Body of pancreas (tissue), 4 donors: ENCODE data around the gene GHRHR. TPM values are rescaled to one million over a fixed set of nuclear protein-coding genes. Genes with fewer than 3 reads are reported as not detected.

Experiments used
- ATAC-seq: fragments of 150-250 bp; one replicate; pipeline ENCODE4 v1.9.1; 2016
- DNase-seq, 4 donors: peaks; one replicate each; pipeline ENCODE4 v3.0.0-alpha.2; 2019
- H3K27ac ChIP-seq, 4 donors: fragments of 200-600 bp; sonication (generic); 1 replicate in 3 of 4; 2 replicates in 1 of 4; pipeline versions ENCODE4 v1.5.1 to v1.6.1; 2016 to 2019; ENCODE audit warnings: mild to moderate bottlenecking in 1 of 4, mixed read lengths in 1 of 4, moderate library complexity in 1 of 4
- H3K27me3 ChIP-seq, 2 donors: fragments of 200-600 bp; sonication (generic); one replicate each; pipeline ENCODE4 v1.6.0; 2016; ENCODE audit warnings: mild to moderate bottlenecking in 1 of 2
- H3K36me3 ChIP-seq, 2 donors: fragments of 200-600 bp; sonication (generic); replicated peaks in 1 of 2; 2 replicates each; pipeline ENCODE4 v1.5.1; 2016; ENCODE audit warnings: low read depth in 2 of 2; ENCODE audit not compliant: insufficient read depth in 1 of 2
- H3K4me1 ChIP-seq: fragments of 200-600 bp; sonication (generic); one replicate; pipeline ENCODE4 v1.6.0; 2016
- H3K4me3 ChIP-seq, 2 donors: fragments of 200-600 bp; sonication (generic); 1 replicate in 1 of 2; 2 replicates in 1 of 2; pipeline ENCODE4 v1.5.1; 2016 to 2019
- H3K9me3 ChIP-seq, 3 donors: fragments of 200-600 bp; sonication (generic); 1 replicate in 2 of 3; 2 replicates in 1 of 3; pipeline ENCODE4 v1.5.1; 2016
- POLR2A ChIP-seq, 3 donors: fragments of 450-650 bp; IDR thresholded peaks; one replicate each; pipeline ENCODE4 v1.6.1; 2016; ENCODE audit warnings: antibody characterized with exemption in 3 of 3, mild to moderate bottlenecking in 2 of 3
- WGBS, 2 donors: methylation state at CpG; one replicate each; pipeline ENCODE4 v1.1.5; 2017; 5-methylcytosine and 5-hydroxymethylcytosine counted together
- intact Hi-C: fragments of 100-400 bp; cut with DNase I; formaldehyde crosslinking; loops from one replicate; pipeline ENCODE4 v1.15.1; 2023
- total RNA-seq, 2 donors: library from RNA; depleted of rRNA; stranded (reverse); fragments of >200 nt; gene quantifications; one replicate each; pipeline ENCODE4 v1.1.0, GENCODE V29; 2016
- TF ChIP-seq, protein P1 (sequence below), 7 experiments: fragments of 450-650 bp in 4 of 7; fragments of 200-600 bp in 3 of 7; sonication (generic) in 3 of 7; IDR thresholded peaks; one replicate each; pipeline ENCODE4 v1.5.1; 2016 to 2019; ENCODE audit warnings: antibody characterized with exemption in 7 of 7

The GHRHR gene
- total RNA-seq, 2 donors from 2014 or later, result not detected

DNA sequence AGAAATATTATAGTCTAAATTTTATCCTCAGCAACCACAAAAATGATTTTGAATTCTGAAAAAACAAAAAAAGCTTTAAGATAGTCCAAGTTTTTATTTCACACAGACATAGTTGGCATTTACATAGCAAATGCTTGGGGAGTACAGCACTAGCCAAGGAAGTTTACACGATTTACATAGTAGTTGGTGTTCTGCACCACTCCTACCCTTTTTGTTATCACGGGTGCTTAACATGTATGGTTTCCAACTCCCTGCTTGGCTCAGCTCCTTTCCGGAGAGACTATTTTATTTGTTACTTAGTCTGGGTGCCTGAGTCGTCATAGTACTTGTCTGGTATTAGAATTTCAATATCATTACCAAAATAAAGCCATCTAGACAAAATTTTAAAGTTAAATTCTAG is 8.8 kb upstream of the GHRHR start:
- Histone ChIP-seq H3K36me3 (no peaks in the 10 kb centered on the region), H3K4me1 (no peaks in the 10 kb centered on the region), H3K9me3 (no peaks in the 10 kb centered on the region), H3K27ac (no peak overlapping the region), H3K27me3 (no peaks in the 10 kb centered on the region), H3K4me3 (no peak overlapping the region)
- TF ChIP-seq, protein P1, sequence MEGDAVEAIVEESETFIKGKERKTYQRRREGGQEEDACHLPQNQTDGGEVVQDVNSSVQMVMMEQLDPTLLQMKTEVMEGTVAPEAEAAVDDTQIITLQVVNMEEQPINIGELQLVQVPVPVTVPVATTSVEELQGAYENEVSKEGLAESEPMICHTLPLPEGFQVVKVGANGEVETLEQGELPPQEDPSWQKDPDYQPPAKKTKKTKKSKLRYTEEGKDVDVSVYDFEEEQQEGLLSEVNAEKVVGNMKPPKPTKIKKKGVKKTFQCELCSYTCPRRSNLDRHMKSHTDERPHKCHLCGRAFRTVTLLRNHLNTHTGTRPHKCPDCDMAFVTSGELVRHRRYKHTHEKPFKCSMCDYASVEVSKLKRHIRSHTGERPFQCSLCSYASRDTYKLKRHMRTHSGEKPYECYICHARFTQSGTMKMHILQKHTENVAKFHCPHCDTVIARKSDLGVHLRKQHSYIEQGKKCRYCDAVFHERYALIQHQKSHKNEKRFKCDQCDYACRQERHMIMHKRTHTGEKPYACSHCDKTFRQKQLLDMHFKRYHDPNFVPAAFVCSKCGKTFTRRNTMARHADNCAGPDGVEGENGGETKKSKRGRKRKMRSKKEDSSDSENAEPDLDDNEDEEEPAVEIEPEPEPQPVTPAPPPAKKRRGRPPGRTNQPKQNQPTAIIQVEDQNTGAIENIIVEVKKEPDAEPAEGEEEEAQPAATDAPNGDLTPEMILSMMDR (IDR thresholded peaks at IDR 0.05), result no peak
- WGBS, 2 donors, result 54 to 66% methylated on average over 4 of the region's 4 CpGs
- DNase-seq, result no peak
- no peak for ATAC-seq
- intact Hi-C loops, result no loop called here

DNA sequence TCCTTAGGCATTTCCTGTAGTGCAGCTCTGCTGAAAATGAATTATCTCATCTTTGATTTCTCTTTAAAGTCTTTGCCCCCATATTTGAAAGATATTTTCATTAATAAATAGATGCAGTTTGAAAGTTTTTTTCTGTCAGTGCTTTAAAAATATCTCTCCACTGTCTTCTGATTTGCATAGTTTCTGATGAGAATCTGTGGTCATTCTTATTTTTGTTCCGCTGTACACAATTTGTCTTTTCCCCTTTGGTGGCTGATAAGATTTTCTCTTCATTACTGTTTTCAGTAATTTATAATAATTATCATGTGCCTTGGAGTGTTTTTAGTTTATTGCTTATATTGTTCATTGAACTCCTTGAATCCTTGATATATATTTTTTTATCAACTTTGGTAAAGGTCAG is 7.0 kb upstream of the GHRHR start:
- no peaks in the 10 kb centered on the region for H3K9me3 ChIP-seq
- no peak for ATAC-seq
- no peaks in the 10 kb centered on the region for H3K36me3 ChIP-seq
- H3K4me3 ChIP-seq, result no peak overlapping the region
- no peak for DNase-seq
- H3K27ac ChIP-seq, result no peak overlapping the region
- intact Hi-C loops, result no loop called here
- WGBS, 2 donors, result 92 to 100% methylated on average over 1 of the region's 1 CpG
- TF ChIP-seq, protein P1 (IDR thresholded peaks at IDR 0.05), result no peak
- no peak for TF ChIP-seq POLR2A (IDR thresholded peaks at IDR 0.05)
- no peaks in the 10 kb centered on the region for H3K27me3 ChIP-seq
- H3K4me1 ChIP-seq, result no peaks in the 10 kb centered on the region

DNA sequence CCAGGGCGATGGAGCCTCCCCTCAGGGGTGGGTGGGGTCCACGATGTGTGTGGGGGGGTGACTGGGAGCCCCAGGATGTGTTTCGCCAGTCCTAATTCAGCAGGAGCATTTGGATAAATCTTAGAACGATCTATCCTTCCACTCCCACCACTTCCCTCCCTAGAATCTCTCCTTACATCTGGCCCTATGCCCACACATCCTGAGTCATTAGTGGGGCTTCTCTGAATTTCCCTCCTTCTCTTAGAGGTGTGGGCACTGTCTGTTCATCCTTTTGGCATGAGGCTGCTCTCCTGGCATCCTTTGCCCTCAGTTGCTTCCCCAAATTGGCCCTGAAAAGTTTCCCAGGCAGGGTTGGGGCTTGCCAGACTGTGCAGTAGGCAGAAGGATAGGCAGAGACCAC is 1.6 kb downstream of the GHRHR start:
- DNase-seq (no peak), ATAC-seq (no peak)
- Histone ChIP-seq H3K4me1 (peaks cover 9% of the 10 kb centered on the region), H3K36me3 (no peaks in the 10 kb centered on the region), H3K9me3 (no peaks in the 10 kb centered on the region), H3K27ac (no peak overlapping the region), H3K27me3 (no peaks in the 10 kb centered on the region), H3K4me3 (no peak overlapping the region)
- intact Hi-C loops, result no loop called here
- WGBS, 2 donors, result 40 to 52% methylated on average over 2 to 4 of the region's 4 CpGs
- TF ChIP-seq, protein P1 (IDR thresholded peaks at IDR 0.05), result no peak
- no peak for TF ChIP-seq POLR2A (IDR thresholded peaks at IDR 0.05)

DNA sequence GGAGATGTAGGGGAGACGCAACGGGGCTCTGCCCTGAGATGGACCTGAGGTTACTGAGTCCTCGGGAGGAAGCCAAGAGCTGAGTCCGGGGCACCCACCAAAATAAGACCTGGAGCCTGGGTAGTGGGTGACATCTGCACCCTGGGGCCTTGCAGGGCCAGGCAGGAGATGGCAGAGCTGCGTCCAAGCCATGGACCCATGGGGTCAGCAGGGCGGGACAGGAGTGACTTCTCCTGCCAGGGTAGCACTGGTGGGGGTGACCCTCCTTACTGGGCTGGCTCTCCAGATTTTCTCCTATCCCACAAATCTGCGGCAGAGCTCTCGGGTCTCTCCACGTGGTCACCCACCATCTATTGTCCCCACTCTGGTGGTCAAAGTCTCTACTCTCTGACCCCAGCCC is 2.1 kb downstream of the GHRHR start:
- no peak for ATAC-seq
- 75 to 79% methylated on average over 5 to 9 of the region's 9 CpGs for WGBS, 2 donors
- Histone ChIP-seq H3K4me1 (peaks cover 14% of the 10 kb centered on the region), H3K36me3 (no peaks in the 10 kb centered on the region), H3K27ac (no peak overlapping the region), H3K4me3 (no peak overlapping the region), H3K27me3 (no peaks in the 10 kb centered on the region), H3K9me3 (no peaks in the 10 kb centered on the region)
- no peak for DNase-seq
- TF ChIP-seq POLR2A (IDR thresholded peaks at IDR 0.05), result no peak
- TF ChIP-seq, protein P1 (IDR thresholded peaks at IDR 0.05), result no peak
- intact Hi-C loops, result no loop called here

DNA sequence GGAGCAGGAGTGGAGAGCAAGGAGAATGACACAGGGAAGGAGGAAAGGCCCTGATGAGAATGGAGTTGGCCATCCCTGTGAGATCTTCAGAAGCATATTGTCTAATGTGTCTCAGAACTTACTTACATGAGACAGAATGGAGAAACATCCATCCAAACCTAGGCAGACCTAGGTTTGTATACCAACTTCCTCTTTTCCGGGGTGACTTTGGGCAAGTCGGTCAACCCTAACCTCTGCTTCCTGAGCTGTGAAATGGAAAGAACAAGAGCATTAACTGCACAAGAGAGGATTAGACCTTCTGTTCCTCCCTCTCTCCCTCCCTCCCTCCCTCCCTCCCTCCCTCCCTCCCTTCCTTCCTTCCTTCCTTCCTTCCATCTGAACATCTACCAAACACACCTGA is 4.5 kb downstream of the GHRHR start:
- Histone ChIP-seq H3K36me3 (no peaks in the 10 kb centered on the region), H3K27me3 (no peaks in the 10 kb centered on the region), H3K9me3 (no peaks in the 10 kb centered on the region), H3K4me3 (no peak overlapping the region), H3K27ac (no peak overlapping the region), H3K4me1 (peaks cover 16% of the 10 kb centered on the region)
- 74 to 94% methylated on average over 2 of the region's 2 CpGs for WGBS, 2 donors
- DNase-seq (no peak), ATAC-seq (no peak)
- no peak for TF ChIP-seq POLR2A (IDR thresholded peaks at IDR 0.05)
- TF ChIP-seq, protein P1 (IDR thresholded peaks at IDR 0.05), result no peak
- intact Hi-C loops, result no loop called here
